RWPE2 (cell line): ENCODE results near the gene POU2AF1.

ENCODE experiments used
- ATAC-seq: fragments of 200-7000 bp; cut with Tn5 transposase; 3 replicates; pipeline ENCODE4 v1.9.1; 2021; ENCODE audit warnings: low read depth
- DNase-seq: peaks from one replicate; pipeline ENCODE4 v3.0.0-alpha.2; 2020; ENCODE audit warnings: low spot score
- H3K27ac ChIP-seq: fragments of 450-650 bp; 2 replicates; pipeline ENCODE4 v1.5.1; 2017; ENCODE audit warnings: mild to moderate bottlenecking; ENCODE audit not compliant: poor library complexity, severe bottlenecking
- H3K27me3 ChIP-seq: fragments of 250-450 bp; sonication (Bioruptor Pico); 2 replicates; pipeline ENCODE4 v1.5.1; 2021; ENCODE audit warnings: mild to moderate bottlenecking, moderate library complexity; ENCODE audit not compliant: insufficient read depth, poor library complexity, severe bottlenecking
- H3K36me3 ChIP-seq: fragments of 250-450 bp; sonication (Bioruptor Pico); 2 replicates; pipeline ENCODE4 v1.5.1; 2020; ENCODE audit warnings: low read depth, mild to moderate bottlenecking, moderate library complexity
- H3K4me1 ChIP-seq: fragments of 250-450 bp; sonication (Bioruptor Pico); 2 replicates; pipeline ENCODE4 v1.5.1; 2021; ENCODE audit warnings: mild to moderate bottlenecking, moderate library complexity; ENCODE audit not compliant: insufficient read depth, poor library complexity, severe bottlenecking
- H3K4me3 ChIP-seq: fragments of 250-450 bp; sonication (Bioruptor Pico); 2 replicates; pipeline ENCODE4 v1.5.1; 2021; ENCODE audit warnings: mild to moderate bottlenecking, moderate library complexity; ENCODE audit not compliant: severe bottlenecking
- H3K9me3 ChIP-seq: fragments of 250-450 bp; sonication (Bioruptor Pico); 2 replicates; pipeline ENCODE4 v1.5.1; 2021; ENCODE audit warnings: mild to moderate bottlenecking, moderate library complexity; ENCODE audit not compliant: severe bottlenecking
- TF ChIP-seq, protein P1 (sequence below): fragments of 450-650 bp; IDR thresholded peaks from one replicate; pipeline ENCODE4 v1.5.1; 2017; ENCODE audit warnings: mild to moderate bottlenecking, moderate library complexity; ENCODE audit not compliant: poor library complexity, severe bottlenecking

The POU2AF1 gene

GRCh38 chr11:111335549-111335948, 43.5 kb downstream of the POU2AF1 start:
- H3K4me3 ChIP-seq: no peak overlapping the region
- no peaks in the 10 kb centered on the region for H3K27me3 ChIP-seq
- TF ChIP-seq, protein P1, sequence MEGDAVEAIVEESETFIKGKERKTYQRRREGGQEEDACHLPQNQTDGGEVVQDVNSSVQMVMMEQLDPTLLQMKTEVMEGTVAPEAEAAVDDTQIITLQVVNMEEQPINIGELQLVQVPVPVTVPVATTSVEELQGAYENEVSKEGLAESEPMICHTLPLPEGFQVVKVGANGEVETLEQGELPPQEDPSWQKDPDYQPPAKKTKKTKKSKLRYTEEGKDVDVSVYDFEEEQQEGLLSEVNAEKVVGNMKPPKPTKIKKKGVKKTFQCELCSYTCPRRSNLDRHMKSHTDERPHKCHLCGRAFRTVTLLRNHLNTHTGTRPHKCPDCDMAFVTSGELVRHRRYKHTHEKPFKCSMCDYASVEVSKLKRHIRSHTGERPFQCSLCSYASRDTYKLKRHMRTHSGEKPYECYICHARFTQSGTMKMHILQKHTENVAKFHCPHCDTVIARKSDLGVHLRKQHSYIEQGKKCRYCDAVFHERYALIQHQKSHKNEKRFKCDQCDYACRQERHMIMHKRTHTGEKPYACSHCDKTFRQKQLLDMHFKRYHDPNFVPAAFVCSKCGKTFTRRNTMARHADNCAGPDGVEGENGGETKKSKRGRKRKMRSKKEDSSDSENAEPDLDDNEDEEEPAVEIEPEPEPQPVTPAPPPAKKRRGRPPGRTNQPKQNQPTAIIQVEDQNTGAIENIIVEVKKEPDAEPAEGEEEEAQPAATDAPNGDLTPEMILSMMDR: no peak
- no peaks in the 10 kb centered on the region for H3K36me3 ChIP-seq
- no peaks in the 10 kb centered on the region for H3K9me3 ChIP-seq
- H3K4me1 ChIP-seq: no peaks in the 10 kb centered on the region
- H3K27ac ChIP-seq: no peak overlapping the region
- DNase-seq (no peak), ATAC-seq (peak; percentile 35; the same call in 1 of the 3 replicates)

DNA sequence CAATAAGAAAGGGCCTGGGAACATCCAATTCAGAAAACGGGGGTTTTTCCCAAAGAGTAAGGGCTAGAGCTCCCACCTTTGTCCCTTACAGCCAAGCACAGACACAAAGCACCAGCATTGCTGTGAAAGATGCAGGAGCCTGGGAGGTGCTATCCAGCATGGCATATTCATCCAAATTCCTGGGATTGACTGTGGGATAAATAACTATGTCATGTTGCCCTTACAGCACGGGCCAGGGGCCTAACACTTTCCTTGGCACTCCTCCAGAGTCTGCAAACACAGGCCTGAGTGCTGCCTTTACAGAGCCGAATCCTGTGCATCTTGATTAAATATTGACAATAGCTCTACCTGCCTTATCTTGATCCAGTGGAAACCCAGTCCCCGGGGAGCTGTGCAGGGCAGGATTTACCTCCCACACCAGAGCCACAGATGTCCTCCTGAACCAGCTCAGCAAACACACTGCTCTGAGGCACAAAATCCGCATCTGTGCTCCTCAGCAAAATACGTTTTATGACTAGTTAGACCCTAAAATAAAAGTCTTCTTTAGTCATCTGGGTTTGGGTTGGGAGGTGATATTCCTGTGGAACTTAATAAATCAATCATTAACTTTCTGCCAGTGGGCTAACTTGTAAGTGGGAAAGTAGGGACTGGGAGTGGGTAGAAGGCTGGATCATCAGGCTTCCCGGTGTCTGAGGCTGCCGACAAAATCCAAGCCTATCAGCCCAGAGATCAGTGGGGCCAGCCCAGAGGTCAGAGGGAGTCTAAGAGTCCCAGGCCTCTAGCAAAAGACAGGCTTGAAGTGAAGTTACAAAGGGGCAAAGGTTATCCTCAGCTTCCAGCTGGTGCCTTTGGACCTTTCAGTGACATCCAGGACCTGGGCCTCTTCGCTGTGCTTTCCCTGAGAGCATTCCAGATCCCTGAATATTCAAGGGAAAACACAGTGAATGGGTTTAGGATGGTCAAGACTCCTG, 44.3 kb downstream of the POU2AF1 start:
- TF ChIP-seq, protein P1: no peak
- H3K27ac ChIP-seq: no peak overlapping the region
- no peak overlapping the region for H3K4me3 ChIP-seq
- no peaks in the 10 kb centered on the region for H3K36me3 ChIP-seq
- DNase-seq (no peak), ATAC-seq (no peak)
- H3K9me3 ChIP-seq: no peaks in the 10 kb centered on the region
- H3K27me3 ChIP-seq: no peaks in the 10 kb centered on the region
- H3K4me1 ChIP-seq: no peaks in the 10 kb centered on the region

DNA sequence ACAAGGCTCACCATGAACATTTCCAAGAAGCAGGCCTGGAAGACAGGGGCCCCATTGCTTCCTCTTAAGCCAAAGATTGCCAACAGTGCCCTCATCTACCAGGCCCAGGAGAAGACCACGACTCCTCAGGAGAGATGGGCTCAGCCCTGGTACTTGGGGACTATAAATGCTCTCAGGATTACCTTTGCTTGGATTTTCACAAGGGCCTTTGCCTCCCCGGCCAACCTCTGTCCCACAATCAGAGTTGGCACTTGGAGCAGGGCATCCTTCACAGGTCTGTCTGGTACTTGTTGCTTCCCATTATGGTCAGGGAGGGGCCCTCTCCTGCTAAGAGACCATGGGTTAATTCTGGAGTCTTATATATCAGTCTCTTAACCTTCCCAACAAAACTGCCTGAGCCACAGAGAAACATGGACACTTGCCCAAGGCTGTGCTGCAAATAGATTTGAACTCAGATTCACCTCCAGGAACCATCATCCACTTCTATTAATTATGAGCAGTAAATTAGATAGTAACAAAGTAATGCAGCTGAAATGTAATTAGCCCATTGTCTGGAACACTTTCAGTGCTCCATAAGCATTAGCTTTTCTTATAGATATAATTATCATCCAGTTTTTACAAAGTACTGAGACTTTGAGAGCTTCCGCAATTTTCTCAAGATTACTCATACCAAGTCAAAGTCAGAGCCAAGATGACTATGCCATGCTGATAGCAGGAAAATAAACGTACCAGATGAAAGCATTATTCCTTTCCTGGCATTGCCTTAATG, 47.2 kb downstream of the POU2AF1 start:
- H3K9me3 ChIP-seq: no peaks in the 10 kb centered on the region
- DNase-seq (no peak), ATAC-seq (0 out of 3 replicates have a peak, but pooled peaks have one; percentile 44)
- TF ChIP-seq, protein P1: no peak
- no peaks in the 10 kb centered on the region for H3K36me3 ChIP-seq
- H3K4me3 ChIP-seq: no peak overlapping the region
- no peaks in the 10 kb centered on the region for H3K4me1 ChIP-seq
- no peak overlapping the region for H3K27ac ChIP-seq
- no peaks in the 10 kb centered on the region for H3K27me3 ChIP-seq

DNA sequence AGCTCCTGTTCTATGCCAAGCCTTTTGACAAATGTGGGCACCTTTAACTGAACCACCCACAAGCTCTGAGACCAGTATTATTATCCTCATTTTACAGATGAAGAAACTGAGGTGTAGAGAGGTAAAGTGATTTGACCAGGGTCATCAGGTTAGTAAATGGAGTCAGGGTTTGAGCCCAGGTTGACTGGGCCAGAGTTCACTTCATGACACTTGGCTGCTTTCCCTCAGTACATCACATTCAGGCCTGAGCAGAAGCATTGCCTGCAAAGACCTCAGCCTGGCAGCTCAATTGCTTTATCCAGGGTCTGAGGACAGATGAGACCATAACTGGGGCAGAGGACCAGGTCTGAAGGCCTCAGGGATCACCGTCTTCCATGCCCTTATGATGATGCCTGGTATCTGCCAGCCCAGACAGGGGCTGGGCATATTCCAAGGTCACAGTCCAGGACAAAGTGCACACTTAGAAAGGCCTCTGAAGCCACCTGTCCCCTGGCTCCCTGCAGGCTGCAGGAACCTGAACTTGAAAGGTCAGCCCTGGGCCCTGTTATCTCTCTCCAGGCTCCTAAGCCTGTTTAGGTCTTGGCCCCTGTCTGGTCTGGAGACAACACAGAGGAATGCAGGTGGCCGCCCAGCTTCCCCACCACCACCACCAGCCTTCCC, 48.7 kb downstream of the POU2AF1 start:
- H3K27me3 ChIP-seq: no peaks in the 10 kb centered on the region
- H3K4me3 ChIP-seq: no peak overlapping the region
- DNase-seq (no peak), ATAC-seq (no peak; the same call in 2 of the 3 replicates)
- no peak overlapping the region for H3K27ac ChIP-seq
- H3K36me3 ChIP-seq: no peaks in the 10 kb centered on the region
- TF ChIP-seq, protein P1: no peak
- H3K4me1 ChIP-seq: no peaks in the 10 kb centered on the region
- no peaks in the 10 kb centered on the region for H3K9me3 ChIP-seq
